Ishikawa (cell line): ENCODE data around the gene ANKRD27.

ENCODE experiments used
- EP300 ChIP-seq: IDR thresholded peaks from 2 replicates; pipeline ENCODE4 v1.6.1; 2012; ENCODE audit warnings: borderline replicate concordance
- TAF1 ChIP-seq: IDR thresholded peaks from 2 replicates; pipeline ENCODE4 v1.6.1; 2012; ENCODE audit warnings: low read depth, mild to moderate bottlenecking
- TCF12 ChIP-seq: IDR thresholded peaks from 2 replicates; pipeline ENCODE4 v1.6.1; 2012; ENCODE audit warnings: low read depth
- USF1 ChIP-seq: IDR thresholded peaks from 2 replicates; pipeline ENCODE4 v1.6.1; 2012

- no peak for TF ChIP-seq USF1
- TF ChIP-seq EP300: no peak
- no peak for TF ChIP-seq TAF1
- no peak for TF ChIP-seq TCF12
Observed at GRCh38 chr19:32720216-32720935, 45.4 kb upstream of the ANKRD27 start.
